ENCODE data around the gene SPTBN2.

SPTBN2 gene

GRCh38 chr11:66685276-66686099 lies 43.5 kb downstream of the SPTBN2 start:
- no peak for DNase-seq (ENCODE audit: low read depth in 2 of 2)

- no peak for DNase-seq (ENCODE audit: low read depth in 2 of 2)
Measured at GRCh38 chr11:66684635-66685034, 44.4 kb downstream of the SPTBN2 start.

- no peak for DNase-seq (ENCODE audit: low read depth in 2 of 2)
Measured at GRCh38 chr11:66683877-66684276, 45.1 kb downstream of the SPTBN2 start.

- no peak for DNase-seq (ENCODE audit: low read depth in 2 of 2)
Measured at GRCh38 chr11:66680966-66681645, 47.9 kb downstream of the SPTBN2 start.

- peak; percentile 86 to 87 for DNase-seq (ENCODE audit: low read depth in 2 of 2)
Measured at GRCh38 chr11:66677599-66678375, 51.2 kb downstream of the SPTBN2 start, which contains the start of gene RBM4B. Gene RBM4B (minus strand): TSS chr11:66677887. CDS start chr11:66677079, 808 bp downstream.

- no peak for DNase-seq (ENCODE audit: low read depth in 2 of 2)
Measured at GRCh38 chr11:66676931-66677598, 52.0 kb downstream of the SPTBN2 start.

- DNase-seq (ENCODE audit: low read depth in 2 of 2) = no peak
Measured at GRCh38 chr11:66676282-66676919, 52.6 kb downstream of the SPTBN2 start.

- DNase-seq (ENCODE audit: low read depth in 2 of 2) = no peak
Measured at GRCh38 chr11:66674964-66675602, 53.9 kb downstream of the SPTBN2 start.

- DNase-seq (ENCODE audit: low read depth in 2 of 2) = no peak
Measured at GRCh38 chr11:66670816-66671215, 58.2 kb downstream of the SPTBN2 start.

GRCh38 chr11:66665369-66665768 lies 63.6 kb downstream of the SPTBN2 start:
- no peak for DNase-seq (ENCODE audit: low read depth in 2 of 2)

GRCh38 chr11:66663741-66664296 lies 65.2 kb downstream of the SPTBN2 start:
- DNase-seq (ENCODE audit: low read depth in 2 of 2) = no peak

- no peak for DNase-seq (ENCODE audit: low read depth in 2 of 2)
Measured at GRCh38 chr11:66659763-66660162, 69.3 kb downstream of the SPTBN2 start.

GRCh38 chr11:66653123-66653522 lies 75.9 kb downstream of the SPTBN2 start:
- DNase-seq (ENCODE audit: low read depth in 2 of 2) = no peak

- no peak for DNase-seq (ENCODE audit: low read depth in 2 of 2)
Measured at GRCh38 chr11:66652651-66653050, 76.4 kb downstream of the SPTBN2 start.

- no peak for DNase-seq (ENCODE audit: low read depth in 2 of 2)
Measured at GRCh38 chr11:66651016-66651415, 78.0 kb downstream of the SPTBN2 start.

- no peak for DNase-seq (ENCODE audit: low read depth in 2 of 2)
Measured at GRCh38 chr11:66649903-66650302, 79.1 kb downstream of the SPTBN2 start.

- DNase-seq (ENCODE audit: low read depth in 2 of 2) = no peak
Measured at GRCh38 chr11:66646828-66647227, 82.2 kb downstream of the SPTBN2 start.

GRCh38 chr11:66643745-66644437 lies 85.1 kb downstream of the SPTBN2 start:
- DNase-seq (ENCODE audit: low read depth in 2 of 2) = no peak

- DNase-seq (ENCODE audit: low read depth in 2 of 2) = no peak
Measured at GRCh38 chr11:66641834-66642233, 87.2 kb downstream of the SPTBN2 start.
